H9 (cell line): Measurements from ENCODE around the gene DSC2. TPM values are rescaled to one million over a fixed set of nuclear protein-coding genes. Genes with fewer than 3 reads are reported as not detected.

ENCODE experiments used
- DNase-seq: peaks from one replicate; pipeline ENCODE4 v3.0.0-alpha.2; 2017
- H2AFZ ChIP-seq: one replicate; pipeline ENCODE4 v1.6.1; 2013; ENCODE audit warnings: mild to moderate bottlenecking, low read length, control low read depth, moderate library complexity
- H2AK5ac ChIP-seq: 2 replicates; pipeline ENCODE4 v1.6.1; 2013; ENCODE audit warnings: low read length, control low read depth, mixed read lengths; ENCODE audit not compliant: insufficient read length
- H2BK120ac ChIP-seq: one replicate; pipeline ENCODE4 v1.6.1; 2013; ENCODE audit warnings: low read depth, mild to moderate bottlenecking, low read length, control low read depth, inconsistent platforms; ENCODE audit not compliant: poor library complexity, severe bottlenecking
- H2BK12ac ChIP-seq: 2 replicates; pipeline ENCODE4 v1.6.1; 2013; ENCODE audit warnings: low read length, control low read depth, mixed read lengths, low read depth; ENCODE audit not compliant: insufficient read length
- H2BK15ac ChIP-seq: 2 replicates; pipeline ENCODE4 v1.6.1; 2013; ENCODE audit warnings: low read depth, low read length, control low read depth
- H2BK20ac ChIP-seq: one replicate; pipeline ENCODE4 v1.6.1; 2013; ENCODE audit warnings: low read depth, mild to moderate bottlenecking, low read length, control low read depth, inconsistent platforms; ENCODE audit not compliant: poor library complexity, severe bottlenecking
- H2BK5ac ChIP-seq: 2 replicates; pipeline ENCODE4 v1.6.1; 2013; ENCODE audit warnings: low read length, control low read depth, mixed read lengths; ENCODE audit not compliant: insufficient read length
- H3K14ac ChIP-seq: 2 replicates; pipeline ENCODE4 v1.6.1; 2013; ENCODE audit warnings: low read length, control low read depth; ENCODE audit not compliant: insufficient read depth
- H3K18ac ChIP-seq: 2 replicates; pipeline ENCODE4 v1.6.1; 2013; ENCODE audit warnings: low read depth, mild to moderate bottlenecking, mixed read lengths, low read length, control low read depth; ENCODE audit not compliant: insufficient read length
- H3K23ac ChIP-seq: 2 replicates; pipeline ENCODE4 v1.6.1; 2013; ENCODE audit warnings: low read length, control low read depth, mixed read lengths, low read depth; ENCODE audit not compliant: insufficient read length
- H3K23me2 ChIP-seq: 2 replicates; pipeline ENCODE4 v1.6.1; 2013; ENCODE audit warnings: low read depth, mild to moderate bottlenecking, mixed read lengths, low read length, control low read depth; ENCODE audit not compliant: insufficient read length, poor library complexity, severe bottlenecking
- H3K27ac ChIP-seq: 2 replicates; pipeline ENCODE4 v1.5.1; 2013; ENCODE audit warnings: low read length, control low read depth, mixed read lengths, low read depth; ENCODE audit not compliant: insufficient read length
- H3K27me3 ChIP-seq: 2 replicates; pipeline ENCODE4 v1.6.1; 2013; ENCODE audit warnings: low read length, control low read depth, inconsistent platforms; ENCODE audit not compliant: insufficient read depth
- H3K4ac ChIP-seq: 2 replicates; pipeline ENCODE4 v1.6.1; 2013; ENCODE audit warnings: low read depth, mild to moderate bottlenecking, control low read depth, inconsistent platforms, low read length, moderate library complexity
- H3K4me1 ChIP-seq: 2 replicates; pipeline ENCODE4 v1.6.1; 2013; ENCODE audit warnings: low read length, control low read depth, inconsistent platforms; ENCODE audit not compliant: insufficient read depth
- H3K4me2 ChIP-seq: 2 replicates; pipeline ENCODE4 v1.6.1; 2013; ENCODE audit warnings: low read length, control low read depth, mixed read lengths; ENCODE audit not compliant: insufficient read length, insufficient read depth
- H3K56ac ChIP-seq: 2 replicates; pipeline ENCODE4 v1.6.1; 2013; ENCODE audit warnings: low read depth, mild to moderate bottlenecking, mixed read lengths, low read length, control low read depth; ENCODE audit not compliant: insufficient read length
- H3K79me1 ChIP-seq: 2 replicates; pipeline ENCODE4 v1.6.1; 2013; ENCODE audit warnings: low read depth, mild to moderate bottlenecking, moderate library complexity, low read length, control low read depth, inconsistent platforms; ENCODE audit not compliant: insufficient read depth, poor library complexity, severe bottlenecking
- H3K79me2 ChIP-seq: 2 replicates; pipeline ENCODE4 v1.6.1; 2013; ENCODE audit warnings: low read length, control low read depth, inconsistent platforms; ENCODE audit not compliant: insufficient read depth
- H3K9ac ChIP-seq: 2 replicates; pipeline ENCODE4 v1.6.1; 2013; ENCODE audit warnings: low read length, control low read depth, mixed read lengths; ENCODE audit not compliant: insufficient read length; ENCODE audit errors: extremely low read depth
- H3K9me3 ChIP-seq: one replicate; pipeline ENCODE4 v1.6.1; 2013; ENCODE audit warnings: low read depth, low read length, inconsistent platforms; ENCODE audit not compliant: control insufficient read depth
- H3T11ph ChIP-seq: one replicate; pipeline ENCODE4 v1.6.1; 2013; ENCODE audit warnings: mild to moderate bottlenecking, low read length, control low read depth, inconsistent platforms
- H4K20me1 ChIP-seq: one replicate; pipeline ENCODE4 v1.6.1; 2013; ENCODE audit not compliant: control insufficient read depth, insufficient read length, insufficient read depth
- H4K5ac ChIP-seq: 2 replicates; pipeline ENCODE4 v1.6.1; 2013; ENCODE audit warnings: low read depth, mild to moderate bottlenecking, mixed read lengths, low read length, control low read depth; ENCODE audit not compliant: insufficient read length
- H4K8ac ChIP-seq: replicated peaks from 2 replicates; pipeline ENCODE4 v1.6.1; 2013; ENCODE audit warnings: low read length, control low read depth, mixed read lengths, low read depth; ENCODE audit not compliant: insufficient read length
- H4K91ac ChIP-seq: 2 replicates; pipeline ENCODE4 v1.6.1; 2013; ENCODE audit warnings: low read depth, mild to moderate bottlenecking, moderate library complexity, mixed read lengths, low read length, control low read depth; ENCODE audit not compliant: insufficient read length
- H3K27ac Mint-ChIP-seq, 3 experiments: 2 replicates in 2 of 3; 3 replicates in 1 of 3; pipeline ENCODE4 v1.8.0; 2020 to 2021; ENCODE audit warnings: mixed read lengths in 3 of 3, mild to moderate bottlenecking in 1 of 3, moderate library complexity in 1 of 3
- H3K27me3 Mint-ChIP-seq: 2 replicates; pipeline ENCODE4 v1.8.0; 2021; ENCODE audit warnings: low read depth, mild to moderate bottlenecking, moderate library complexity, mixed read lengths
- H3K36me3 Mint-ChIP-seq, 3 experiments: 2 replicates in 2 of 3; 3 replicates in 1 of 3; pipeline ENCODE4 v1.8.0; 2020 to 2021; ENCODE audit warnings: low read depth in 3 of 3, mixed read lengths in 3 of 3; ENCODE audit not compliant: insufficient read depth in 1 of 3
- H3K4me1 Mint-ChIP-seq, 2 experiments: 2 replicates each; pipeline ENCODE4 v1.8.0; 2020; ENCODE audit warnings: mixed read lengths in 2 of 2
- H3K4me3 Mint-ChIP-seq, 2 experiments: 2 replicates in 1 of 2; 3 replicates in 1 of 2; pipeline ENCODE4 v1.8.0; 2020 to 2021; ENCODE audit warnings: mild to moderate bottlenecking in 2 of 2, mixed read lengths in 2 of 2, moderate library complexity in 1 of 2
- H3K9me3 Mint-ChIP-seq, 2 experiments: 2 replicates in 1 of 2; 3 replicates in 1 of 2; pipeline ENCODE4 v1.8.0; 2020; ENCODE audit warnings: mild to moderate bottlenecking in 2 of 2, mixed read lengths in 2 of 2, moderate library complexity in 1 of 2
- WGBS: extraction: QIAGEN DNeasy Blood & Tissue Kit; methylation state at CpG from one replicate; pipeline ENCODE4 v1.1.7; 2013; ENCODE audit warnings: missing lambda C conversion rate, low lambda C conversion rate, mixed read lengths; ENCODE audit not compliant: insufficient read length; ENCODE audit errors: extremely low coverage; 5-methylcytosine and 5-hydroxymethylcytosine counted together
- total RNA-seq: library from RNA; stranded (reverse); gene quantifications from 2 replicates; pipeline ENCODE4 v1.2.1, GENCODE V29; 2021
- TF ChIP-seq, protein P1 (sequence below): fragments of 200-600 bp; sonication (generic); conservative IDR thresholded peaks from 3 replicates; pipeline ENCODE4 v1.8.0; 2021; ENCODE audit warnings: antibody characterized with exemption, mild to moderate bottlenecking

Gene DSC2
- total RNA-seq, 1 experiment from 2014 or later: 26.1 TPM

DNA sequence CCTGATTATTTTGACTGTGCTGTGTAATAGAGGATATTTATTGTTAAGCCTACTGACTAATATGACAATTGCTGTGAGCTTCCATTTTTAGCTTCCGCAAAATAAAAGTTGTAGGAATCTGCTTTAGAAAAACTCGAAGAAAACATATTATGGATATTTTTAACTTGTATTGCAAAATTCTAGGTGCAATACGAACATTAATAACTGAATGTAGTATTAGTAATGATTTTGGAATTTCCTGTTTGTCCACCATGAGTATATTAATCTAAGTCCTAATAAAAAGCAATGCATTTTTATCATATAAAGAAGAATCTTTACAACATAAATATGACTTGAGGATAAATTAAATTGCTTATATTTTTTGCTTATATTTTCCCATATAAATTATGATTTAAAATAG is 57.3 kb downstream of the DSC2 start:
- Histone ChIP-seq H2BK5ac (no peak overlapping the region), H3K4me2 (no peak overlapping the region), H4K91ac (no peak overlapping the region), H2AK5ac (no peak overlapping the region), H3K14ac (no peak overlapping the region), H2BK15ac (no peak overlapping the region), H4K8ac (no peak overlapping the region), H3K9me3 (no peaks in the 10 kb centered on the region), H3K56ac (no peak overlapping the region), H3K4me1 (peaks cover 3% of the 10 kb centered on the region; the same call in 1 of the 2 replicates), H3K9ac (no peak overlapping the region), H2BK20ac (no peak overlapping the region), H4K20me1 (no peaks in the 10 kb centered on the region), H3K23ac (no peak overlapping the region), H2AFZ (no peak overlapping the region), H2BK12ac (no peak overlapping the region), H2BK120ac (no peak overlapping the region), H3K27ac (no peak overlapping the region), H3K4ac (no peak overlapping the region), H3K18ac (no peak overlapping the region), H3K79me2 (no peaks in the 10 kb centered on the region), H3T11ph (no peak overlapping the region), H4K5ac (no peak overlapping the region), H3K27me3 (peaks cover 37% of the 10 kb centered on the region), H3K23me2 (peaks cover 23% of the 10 kb centered on the region), H3K79me1 (no peaks in the 10 kb centered on the region)
- WGBS: no CpG with 5 or more reads among the region's 3 CpGs
- TF ChIP-seq, protein P1, sequence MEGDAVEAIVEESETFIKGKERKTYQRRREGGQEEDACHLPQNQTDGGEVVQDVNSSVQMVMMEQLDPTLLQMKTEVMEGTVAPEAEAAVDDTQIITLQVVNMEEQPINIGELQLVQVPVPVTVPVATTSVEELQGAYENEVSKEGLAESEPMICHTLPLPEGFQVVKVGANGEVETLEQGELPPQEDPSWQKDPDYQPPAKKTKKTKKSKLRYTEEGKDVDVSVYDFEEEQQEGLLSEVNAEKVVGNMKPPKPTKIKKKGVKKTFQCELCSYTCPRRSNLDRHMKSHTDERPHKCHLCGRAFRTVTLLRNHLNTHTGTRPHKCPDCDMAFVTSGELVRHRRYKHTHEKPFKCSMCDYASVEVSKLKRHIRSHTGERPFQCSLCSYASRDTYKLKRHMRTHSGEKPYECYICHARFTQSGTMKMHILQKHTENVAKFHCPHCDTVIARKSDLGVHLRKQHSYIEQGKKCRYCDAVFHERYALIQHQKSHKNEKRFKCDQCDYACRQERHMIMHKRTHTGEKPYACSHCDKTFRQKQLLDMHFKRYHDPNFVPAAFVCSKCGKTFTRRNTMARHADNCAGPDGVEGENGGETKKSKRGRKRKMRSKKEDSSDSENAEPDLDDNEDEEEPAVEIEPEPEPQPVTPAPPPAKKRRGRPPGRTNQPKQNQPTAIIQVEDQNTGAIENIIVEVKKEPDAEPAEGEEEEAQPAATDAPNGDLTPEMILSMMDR: no peak
- Mint-ChIP-seq H3K4me1 (peaks cover 25 to 28% of the 10 kb centered on the region in 2 experiments), H3K27ac (no peak overlapping the region), H3K9me3 (peaks cover 0 to 2% of the 10 kb centered on the region in 2 experiments; a peak in 2 of 5 replicates), H3K27me3 (peaks cover 79% of the 10 kb centered on the region), H3K36me3 (no peaks in the 10 kb centered on the region; a peak in 1 of 7 replicates), H3K4me3 (no peak overlapping the region)
- DNase-seq: no peak
